Measurements from ENCODE around the gene EFCAB7. TPM values are rescaled to one million over a fixed set of nuclear protein-coding genes. Genes with fewer than 3 reads are reported as not detected.
A peak's percentile ranks its signal among the peaks of the same experiment; 100 is the strongest.

EFCAB7 gene
- total RNA-seq, 5 donors from 2014 or later (not counting 1 experiment from before 2014, with no cell fraction given), result 6.5 to 8.1 (median 7.4) TPM

DNA sequence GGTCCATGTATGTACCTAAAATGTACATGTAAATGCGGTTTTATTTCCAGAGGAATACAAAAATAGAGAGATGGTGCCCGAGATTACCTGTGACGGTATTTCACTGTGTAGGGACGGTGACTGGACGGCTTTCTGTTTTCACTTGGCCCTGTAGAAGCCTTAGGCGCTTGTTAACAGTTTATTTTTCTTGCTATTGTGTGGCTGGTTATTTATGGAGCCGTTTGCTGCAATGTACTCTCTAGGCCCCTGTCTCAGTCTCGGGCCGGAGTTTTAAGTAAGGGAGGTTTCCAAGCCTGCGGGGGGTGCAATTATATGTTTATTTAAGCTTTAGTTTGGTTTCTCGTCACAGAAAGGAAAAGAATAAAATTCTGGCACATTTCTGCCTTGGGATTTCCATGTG lies 413 bp downstream of the EFCAB7 start:
- POLR2A ChIA-PET, result interaction anchor here in 1 of 2 donors (0.6 kb wide), 1 partner anchor 1074 kb away, joined by 3 read pairs; no protein-coding TSS in a partner anchor
- peak overlapping the region; percentile 95 to 97 for H3K27ac Mint-ChIP-seq
- peaks cover 3 to 12% of the 10 kb centered on the region in 2 experiments for H3K4me1 ChIP-seq (ENCODE audit: control insufficient read depth in 1 of 2, extremely low read depth in 1 of 2, insufficient read depth in 2 of 2, low read length in 2 of 2)
- H3K36me3 ChIP-seq (ENCODE audit: control insufficient read depth in 2 of 2, extremely low read depth in 1 of 2, insufficient read depth in 1 of 2, low read length in 1 of 2), result no peaks in the 10 kb centered on the region
- ATAC-seq (replicated peaks in 1 of 4) (peak; percentile 13 to 26 (median 20)), DNase-seq (peak in 1 of 35 experiments; percentile 0)
- peak overlapping the region; percentile 89 to 91 (median 91) for H3K4me3 Mint-ChIP-seq
- WGBS (ENCODE audit: insufficient coverage), result 7% methylated on average over 3 of the region's 11 CpGs
- peak overlapping the region; percentile 87 for H3K27ac ChIP-seq (ENCODE audit: low read length)
- no peaks in the 10 kb centered on the region for H3K27me3 ChIP-seq (replicated peaks in 1 of 2; ENCODE audit: control insufficient read depth in 2 of 2, extremely low read depth in 1 of 2, insufficient read depth in 2 of 2, low read length in 1 of 2)
- H3K4me3 ChIP-seq (ENCODE audit: control insufficient read depth in 1 of 2, extremely low read depth in 1 of 2, low read length in 1 of 2), result peak overlapping the region; percentile 82 to 91
- H3K9me3 Mint-ChIP-seq, result no peaks in the 10 kb centered on the region
- CTCF ChIA-PET, result interaction anchor here in 1 of 2 donors (2.1 kb wide), 1 partner anchor 14 kb away, joined by 6 read pairs; no protein-coding TSS in a partner anchor
- H3K36me3 Mint-ChIP-seq, result peaks cover 5% of the 10 kb centered on the region
- peaks cover 24 to 37% (median 32%) of the 10 kb centered on the region in 3 donors for H3K4me1 Mint-ChIP-seq
- H3K27me3 Mint-ChIP-seq, result no peaks in the 10 kb centered on the region
- H3K9me3 ChIP-seq, result no peaks in the 10 kb centered on the region

DNA sequence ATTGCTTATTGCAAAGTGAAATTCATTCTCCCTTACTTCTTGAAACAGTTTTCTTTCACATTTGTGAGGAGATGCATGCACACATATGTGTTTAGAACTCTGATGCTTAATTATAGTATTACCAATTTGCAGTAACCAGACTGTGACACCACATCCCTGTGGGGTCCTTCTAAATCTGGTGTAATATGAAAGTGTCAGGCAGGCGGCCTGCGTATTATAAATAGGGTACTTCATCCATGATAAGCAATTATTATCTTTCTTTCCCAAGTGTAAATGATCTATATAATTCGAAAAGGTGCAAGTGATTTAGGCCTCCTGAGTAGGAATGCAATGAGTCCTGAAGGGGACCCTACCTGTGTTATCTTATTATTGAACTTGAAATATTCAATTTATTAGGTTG lies 876 bp downstream of the EFCAB7 start:
- no peaks in the 10 kb centered on the region for H3K9me3 Mint-ChIP-seq
- ChIA-PET CTCF (interaction anchor here in 1 of 2 donors (2.1 kb wide), 1 partner anchor 13 kb away, joined by 6 read pairs; no protein-coding TSS in a partner anchor), POLR2A (interaction anchor here in 1 of 2 donors (0.6 kb wide), 1 partner anchor 25 kb away, joined by 4 read pairs; no protein-coding TSS in a partner anchor)
- H3K4me3 ChIP-seq (ENCODE audit: control insufficient read depth in 1 of 2, extremely low read depth in 1 of 2, low read length in 1 of 2), result peak overlapping the region; percentile 82 to 91
- peak overlapping the region; percentile 87 for H3K27ac ChIP-seq (ENCODE audit: low read length)
- H3K36me3 Mint-ChIP-seq, result peaks cover 5% of the 10 kb centered on the region
- H3K27me3 Mint-ChIP-seq, result no peaks in the 10 kb centered on the region
- no peaks in the 10 kb centered on the region for H3K9me3 ChIP-seq
- H3K4me1 Mint-ChIP-seq, result peaks cover 24 to 37% (median 32%) of the 10 kb centered on the region in 3 donors
- no peaks in the 10 kb centered on the region for H3K27me3 ChIP-seq (replicated peaks in 1 of 2; ENCODE audit: control insufficient read depth in 2 of 2, extremely low read depth in 1 of 2, insufficient read depth in 2 of 2, low read length in 1 of 2)
- H3K27ac Mint-ChIP-seq, result peak overlapping the region; percentile 95 to 97
- H3K36me3 ChIP-seq (ENCODE audit: control insufficient read depth in 2 of 2, extremely low read depth in 1 of 2, insufficient read depth in 1 of 2, low read length in 1 of 2), result no peaks in the 10 kb centered on the region
- peaks cover 3 to 12% of the 10 kb centered on the region in 2 experiments for H3K4me1 ChIP-seq (ENCODE audit: control insufficient read depth in 1 of 2, extremely low read depth in 1 of 2, insufficient read depth in 2 of 2, low read length in 2 of 2)
- ATAC-seq (replicated peaks in 1 of 4) (no peak), DNase-seq (peak in 1 of 35 experiments; percentile 3)
- H3K4me3 Mint-ChIP-seq, result peak overlapping the region; percentile 89 to 91 (median 91)
- no CpG with 5 or more reads among the region's 3 CpGs for WGBS (ENCODE audit: insufficient coverage)

DNA sequence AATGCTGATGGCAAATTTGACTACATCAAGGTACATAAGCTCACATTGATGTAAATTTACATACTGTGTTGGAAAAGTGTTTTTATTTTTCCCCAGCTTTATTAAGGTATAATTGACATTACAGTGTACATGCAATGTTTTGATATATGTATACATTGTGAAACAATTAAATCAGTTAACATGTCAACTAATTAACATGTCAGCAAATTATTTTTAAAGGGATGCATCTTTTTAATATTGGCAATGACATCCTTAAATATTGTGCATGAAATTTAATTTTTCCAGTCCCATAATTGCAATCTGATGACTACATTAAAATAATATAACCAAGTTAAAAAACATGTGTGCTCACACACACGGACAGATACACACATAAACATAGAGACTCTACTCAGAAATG lies 9.4 kb downstream of the EFCAB7 start:
- no peaks in the 10 kb centered on the region for H3K4me1 Mint-ChIP-seq
- peaks cover 16% of the 10 kb centered on the region for H3K36me3 Mint-ChIP-seq

DNA sequence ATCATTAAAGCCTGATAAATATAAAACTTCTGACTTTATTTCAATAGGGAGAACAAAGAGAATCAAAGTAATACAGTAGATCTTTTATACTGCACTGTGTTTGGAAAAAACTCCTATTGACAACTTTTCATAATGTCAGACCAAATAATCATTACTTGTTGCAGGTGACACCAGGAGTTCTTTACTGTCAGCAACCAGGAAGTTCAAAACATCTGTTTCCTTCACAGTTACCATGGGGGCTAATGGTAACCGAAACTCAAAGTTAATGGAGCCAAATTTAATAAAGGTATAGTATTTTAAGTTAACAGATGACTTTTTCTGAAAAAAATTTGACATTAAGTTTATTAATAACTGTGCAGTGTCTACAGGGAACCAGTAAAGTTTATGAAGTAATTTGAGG lies 10.6 kb downstream of the EFCAB7 start:
- no peak overlapping the region for H3K4me3 ChIP-seq (ENCODE audit: control insufficient read depth in 1 of 2, extremely low read depth in 1 of 2, low read length in 1 of 2)

More for the DNA sequence above, 9.4 kb downstream of the EFCAB7 start:
- H3K27ac Mint-ChIP-seq, result no peak overlapping the region
- H3K4me3 ChIP-seq (ENCODE audit: control insufficient read depth in 1 of 2, extremely low read depth in 1 of 2, low read length in 1 of 2), result no peak overlapping the region
- no peaks in the 10 kb centered on the region for H3K9me3 ChIP-seq
- H3K36me3 ChIP-seq (ENCODE audit: control insufficient read depth in 2 of 2, extremely low read depth in 1 of 2, insufficient read depth in 1 of 2, low read length in 1 of 2), result peaks cover 3 to 6% of the 10 kb centered on the region in 2 donors
- H3K4me3 Mint-ChIP-seq, result no peak overlapping the region
- no peaks in the 10 kb centered on the region for H3K9me3 Mint-ChIP-seq
- ChIA-PET POLR2A (interaction anchor here in 1 of 2 donors (0.6 kb wide), 1 partner anchor 18 kb away, joined by 3 read pairs; no protein-coding TSS in a partner anchor), CTCF (no interaction called here)
- H3K27me3 Mint-ChIP-seq, result no peaks in the 10 kb centered on the region
- no peak for DNase-seq
- H3K27ac ChIP-seq (ENCODE audit: low read length), result no peak overlapping the region
- H3K27me3 ChIP-seq (replicated peaks in 1 of 2; ENCODE audit: control insufficient read depth in 2 of 2, extremely low read depth in 1 of 2, insufficient read depth in 2 of 2, low read length in 1 of 2), result no peaks in the 10 kb centered on the region
- no CpG with 5 or more reads among the region's 1 CpG for WGBS (ENCODE audit: insufficient coverage)
- H3K4me1 ChIP-seq (ENCODE audit: control insufficient read depth in 1 of 2, extremely low read depth in 1 of 2, insufficient read depth in 2 of 2, low read length in 2 of 2), result no peaks in the 10 kb centered on the region
- no peak for ATAC-seq (replicated peaks in 1 of 4)

DNA sequence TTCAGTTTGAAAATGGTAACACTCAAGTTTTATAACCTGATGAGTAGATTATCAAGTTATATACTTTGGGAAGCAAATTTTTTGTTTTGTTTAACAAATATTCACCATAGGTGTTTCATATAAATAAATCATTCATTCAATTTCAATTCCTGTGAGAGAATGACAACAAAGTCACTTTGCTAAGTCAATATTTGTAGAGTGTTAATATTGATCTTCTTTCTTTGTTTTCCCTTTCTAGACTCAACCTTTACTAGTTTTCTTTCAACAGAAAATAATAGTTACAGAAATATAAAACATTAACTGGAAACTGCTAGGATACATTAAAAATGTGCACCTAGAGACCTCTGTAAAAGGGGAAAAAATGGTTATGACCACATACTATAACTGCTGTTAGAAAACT lies 11.1 kb downstream of the EFCAB7 start:
- Histone ChIP-seq H3K9me3 (no peaks in the 10 kb centered on the region), H3K27me3 (replicated peaks in 1 of 2; ENCODE audit: control insufficient read depth in 2 of 2, extremely low read depth in 1 of 2, insufficient read depth in 2 of 2, low read length in 1 of 2) (no peaks in the 10 kb centered on the region), H3K4me1 (ENCODE audit: control insufficient read depth in 1 of 2, extremely low read depth in 1 of 2, insufficient read depth in 2 of 2, low read length in 2 of 2) (no peaks in the 10 kb centered on the region), H3K36me3 (ENCODE audit: control insufficient read depth in 2 of 2, extremely low read depth in 1 of 2, insufficient read depth in 1 of 2, low read length in 1 of 2) (peaks cover 3 to 6% of the 10 kb centered on the region in 2 donors), H3K27ac (ENCODE audit: low read length) (no peak overlapping the region), H3K4me3 (ENCODE audit: control insufficient read depth in 1 of 2, extremely low read depth in 1 of 2, low read length in 1 of 2) (no peak overlapping the region)
- H3K27me3 Mint-ChIP-seq, result no peaks in the 10 kb centered on the region
- H3K4me1 Mint-ChIP-seq, result no peaks in the 10 kb centered on the region
- H3K27ac Mint-ChIP-seq, result no peak overlapping the region
- DNase-seq, result no peak
- ChIA-PET CTCF (no interaction called here), POLR2A (no interaction called here)
- H3K36me3 Mint-ChIP-seq, result peaks cover 11% of the 10 kb centered on the region
- no peaks in the 10 kb centered on the region for H3K9me3 Mint-ChIP-seq
- no peak overlapping the region for H3K4me3 Mint-ChIP-seq
- ATAC-seq (replicated peaks in 1 of 4), result no peak

More for the DNA sequence above, 10.6 kb downstream of the EFCAB7 start:
- no peak overlapping the region for H3K27ac Mint-ChIP-seq
- no peak for DNase-seq
- ATAC-seq (replicated peaks in 1 of 4), result no peak
- H3K4me3 Mint-ChIP-seq, result no peak overlapping the region
- Histone ChIP-seq H3K9me3 (no peaks in the 10 kb centered on the region), H3K27me3 (replicated peaks in 1 of 2; ENCODE audit: control insufficient read depth in 2 of 2, extremely low read depth in 1 of 2, insufficient read depth in 2 of 2, low read length in 1 of 2) (no peaks in the 10 kb centered on the region), H3K4me1 (ENCODE audit: control insufficient read depth in 1 of 2, extremely low read depth in 1 of 2, insufficient read depth in 2 of 2, low read length in 2 of 2) (no peaks in the 10 kb centered on the region), H3K27ac (ENCODE audit: low read length) (no peak overlapping the region), H3K36me3 (ENCODE audit: control insufficient read depth in 2 of 2, extremely low read depth in 1 of 2, insufficient read depth in 1 of 2, low read length in 1 of 2) (peaks cover 3 to 6% of the 10 kb centered on the region in 2 donors)
- POLR2A ChIA-PET, result no interaction called here
- CTCF ChIA-PET, result no interaction called here
- no peaks in the 10 kb centered on the region for H3K9me3 Mint-ChIP-seq
- no peaks in the 10 kb centered on the region for H3K4me1 Mint-ChIP-seq
- H3K36me3 Mint-ChIP-seq, result peaks cover 11% of the 10 kb centered on the region
- no CpG with 5 or more reads among the region's 1 CpG for WGBS (ENCODE audit: insufficient coverage)
- no peaks in the 10 kb centered on the region for H3K27me3 Mint-ChIP-seq

DNA sequence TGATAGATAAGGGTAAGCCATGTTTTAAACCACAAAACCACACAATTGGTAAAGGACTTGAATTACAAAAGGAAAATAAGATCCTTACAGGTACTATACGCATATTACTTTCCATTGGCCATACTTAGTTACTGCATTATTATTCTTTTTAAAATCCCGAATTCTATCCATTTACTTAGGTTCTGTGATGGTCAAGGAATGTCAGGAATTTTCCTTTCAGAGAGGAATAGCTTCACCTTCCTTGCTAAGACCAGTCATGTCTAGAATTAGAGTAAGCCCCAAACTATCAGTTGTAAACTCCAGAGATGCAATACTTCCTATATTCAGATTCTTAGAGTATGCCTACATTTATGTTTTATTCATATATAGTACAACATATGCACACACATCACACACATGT lies 13.7 kb downstream of the EFCAB7 start:
- Histone ChIP-seq H3K36me3 (ENCODE audit: control insufficient read depth in 2 of 2, extremely low read depth in 1 of 2, insufficient read depth in 1 of 2, low read length in 1 of 2) (peaks cover 2 to 3% of the 10 kb centered on the region in 2 donors), H3K4me1 (ENCODE audit: control insufficient read depth in 1 of 2, extremely low read depth in 1 of 2, insufficient read depth in 2 of 2, low read length in 2 of 2) (no peaks in the 10 kb centered on the region), H3K27me3 (replicated peaks in 1 of 2; ENCODE audit: control insufficient read depth in 2 of 2, extremely low read depth in 1 of 2, insufficient read depth in 2 of 2, low read length in 1 of 2) (no peaks in the 10 kb centered on the region), H3K27ac (ENCODE audit: low read length) (no peak overlapping the region), H3K4me3 (ENCODE audit: control insufficient read depth in 1 of 2, extremely low read depth in 1 of 2, low read length in 1 of 2) (no peak overlapping the region), H3K9me3 (no peaks in the 10 kb centered on the region)
- Mint-ChIP-seq H3K4me1 (no peaks in the 10 kb centered on the region), H3K36me3 (peaks cover 7% of the 10 kb centered on the region), H3K27me3 (no peaks in the 10 kb centered on the region), H3K4me3 (no peak overlapping the region), H3K27ac (no peak overlapping the region), H3K9me3 (no peaks in the 10 kb centered on the region)
- ChIA-PET CTCF (interaction anchor here (0.6 to 3.8 kb wide), 8 partner anchors 9 to 1763 kb away, joined by 3 to 37 read pairs (median 6); partner anchors contain the start of genes EFCAB7 (in 1 of the 2) and ITGB3BP (in 1 of the 2)), POLR2A (no interaction called here)
- DNase-seq (no peak), ATAC-seq (replicated peaks in 1 of 4) (no peak)
- WGBS (ENCODE audit: insufficient coverage), result no CpG with 5 or more reads among the region's 2 CpGs

Data from T-cell (primary cell).